Endothelial cell of umbilical vein (primary cell): ENCODE measurements around the gene MAPRE2. TPM values are rescaled to one million over a fixed set of nuclear protein-coding genes. Genes with fewer than 3 reads are reported as not detected.

Experiments
- Bru-seq: library from RNA; stranded (reverse); fragments of 400-500 nt; gene quantifications from one replicate; lab custom pipeline; 2021; lab: Mats Ljungman, UMichigan
- BruChase-seq, 2 experiments: library from RNA; stranded (reverse); fragments of 400-500 nt; gene quantifications; one replicate each; lab custom pipeline; 2021; lab: Mats Ljungman, UMichigan
- BruUV-seq: library from RNA; stranded (reverse); fragments of 400-500 nt; replicated peaks from 2 replicates; lab custom pipeline; 2021; lab: Mats Ljungman, UMichigan
- CTCF ChIA-PET: fragments of 300-600, 350-600 bp; sonication (Branson Sonifier 250); formaldehyde crosslinking; loops from one replicate; lab custom pipeline; 2021; ENCODE audit warnings: antibody characterized with exemption, inconsistent platforms; lab: Charles Lee
- POLR2A ChIA-PET: fragments of 300-600, 350-600 bp; sonication (Branson Sonifier 250); formaldehyde crosslinking; loops from one replicate; lab custom pipeline; 2021; ENCODE audit warnings: antibody characterized with exemption, inconsistent platforms; lab: Charles Lee
- DNase-seq: peaks from one replicate; pipeline ENCODE4 v3.0.0-alpha.2; 2011; ENCODE audit warnings: low read depth, low spot score
- FAIRE-seq: peaks from 2 replicates; lab custom pipeline; 2011; peaks lifted over from hg19 to GRCh38; lab: Jason Lieb, UNC
- H2AFZ ChIP-seq: 2 replicates; pipeline ENCODE4 v1.6.0; 2012; ENCODE audit warnings: low read depth, low read length, control low read depth, inconsistent platforms
- H3K27ac ChIP-seq: 2 replicates; pipeline ENCODE4 v1.5.1; 2011; ENCODE audit warnings: low read depth, mild to moderate bottlenecking, control low read depth, low read length, moderate library complexity; ENCODE audit not compliant: insufficient read depth
- H3K27me3 ChIP-seq, 2 experiments: 2 replicates each; pipeline versions ENCODE4 v1.6.0 to v1.6.1; 2011; ENCODE audit warnings: low read length in 2 of 2, mixed read lengths in 1 of 2; ENCODE audit not compliant: control insufficient read depth in 2 of 2, insufficient read depth in 2 of 2
- H3K36me3 ChIP-seq, 2 experiments: 2 replicates in 1 of 2; 3 replicates in 1 of 2; pipeline ENCODE4 v1.5.1; 2011; ENCODE audit warnings: low read length in 2 of 2, mild to moderate bottlenecking in 1 of 2, moderate library complexity in 1 of 2; ENCODE audit not compliant: control insufficient read depth in 2 of 2, insufficient read depth in 2 of 2; ENCODE audit errors: extremely low read depth in 1 of 2
- H3K4me1 ChIP-seq: 3 replicates; pipeline ENCODE4 v1.5.1; 2011; ENCODE audit warnings: mild to moderate bottlenecking, low read length; ENCODE audit not compliant: control insufficient read depth, insufficient read depth; ENCODE audit errors: extremely low read depth
- H3K4me2 ChIP-seq: 2 replicates; pipeline ENCODE4 v1.6.1; 2011; ENCODE audit warnings: low read length, control low read depth, mixed read lengths; ENCODE audit not compliant: insufficient read depth
- H3K4me3 ChIP-seq, 3 experiments: fragments of 200-600 bp in 1 of 3; sonication (generic), shearing (Covaris generic) in 1 of 3; replicated peaks in 1 of 3; 2 replicates each; pipeline ENCODE4 v1.5.1; 2011 to 2016; ENCODE audit warnings: control low read depth in 3 of 3, low read length in 3 of 3, mild to moderate bottlenecking in 2 of 3, inconsistent platforms in 1 of 3, low read depth in 1 of 3, moderate library complexity in 1 of 3; ENCODE audit not compliant: insufficient read depth in 1 of 3
- H3K79me2 ChIP-seq: 2 replicates; pipeline ENCODE4 v1.6.0; 2012; ENCODE audit warnings: low read length, inconsistent platforms; ENCODE audit not compliant: control insufficient read depth, insufficient read depth
- H3K9ac ChIP-seq: replicated peaks from 2 replicates; pipeline ENCODE3; 2011; ENCODE audit warnings: low read length, control low read depth; ENCODE audit not compliant: insufficient read depth; ENCODE audit errors: extremely low read depth
- H3K9me1 ChIP-seq: replicated peaks from 3 replicates; pipeline ENCODE4 v1.6.0; 2011; ENCODE audit warnings: mild to moderate bottlenecking, low read length; ENCODE audit not compliant: control insufficient read depth, insufficient read depth; ENCODE audit errors: extremely low read depth
- H3K9me3 ChIP-seq: replicated peaks from 2 replicates; pipeline ENCODE4 v1.5.1; 2012; ENCODE audit warnings: low read length, inconsistent platforms; ENCODE audit not compliant: control insufficient read depth, insufficient read depth
- H4K20me1 ChIP-seq: replicated peaks from 2 replicates; pipeline ENCODE3; 2011; ENCODE audit warnings: mild to moderate bottlenecking, low read length; ENCODE audit not compliant: control insufficient read depth, insufficient read depth; ENCODE audit errors: extremely low read depth
- EZH2 ChIP-seq: IDR thresholded peaks from 2 replicates; pipeline ENCODE4 v1.6.1; 2012; ENCODE audit warnings: borderline replicate concordance, low read depth, mild to moderate bottlenecking, moderate library complexity, low read length, inconsistent platforms; ENCODE audit not compliant: severe bottlenecking
- FOS ChIP-seq: IDR thresholded peaks from 2 replicates; pipeline ENCODE4 v1.6.1; 2011; ENCODE audit warnings: mild to moderate bottlenecking, low read length, moderate library complexity, borderline replicate concordance; ENCODE audit not compliant: insufficient read depth
- GATA2 ChIP-seq: IDR thresholded peaks from 2 replicates; pipeline ENCODE4 v1.7.0; 2011; ENCODE audit warnings: low read depth, mild to moderate bottlenecking, moderate library complexity, mixed read lengths, low read length; ENCODE audit not compliant: insufficient read length, insufficient read depth
- JUN ChIP-seq: IDR thresholded peaks from 2 replicates; pipeline ENCODE4 v1.6.1; 2011; ENCODE audit warnings: borderline replicate concordance, low read depth; ENCODE audit not compliant: insufficient read length, insufficient read depth
- MYC ChIP-seq: IDR thresholded peaks from one replicate; pipeline ENCODE4 v1.6.1; 2011; ENCODE audit warnings: mild to moderate bottlenecking, low read depth, low read length
- POLR2A ChIP-seq: IDR thresholded peaks from 2 replicates; pipeline ENCODE4 v1.6.1; 2012; ENCODE audit warnings: low read depth, mild to moderate bottlenecking, control low read depth, low read length
- POLR2AphosphoS5 ChIP-seq: IDR thresholded peaks from 2 replicates; pipeline ENCODE4 v1.6.1; 2012; ENCODE audit warnings: low read depth, mild to moderate bottlenecking, control low read depth, low read length, moderate library complexity; ENCODE audit not compliant: insufficient read depth
- dilution Hi-C: fragments of 300-500 bp; cut with MboI; formaldehyde crosslinking; loops from one replicate; pipeline ENCODE4 v1.15.0; 2019; ENCODE audit warnings: low sequenced_read_pairs; ENCODE audit not compliant: extremely low pct_ligation_motif_present
- intact Hi-C: fragments of 100-400 bp; cut with micrococcal nuclease; formaldehyde crosslinking; loops from one replicate; pipeline ENCODE4 v1.10.0; 2022
- long read RNA-seq: library from polyadenylated mRNA; stranded (forward); transcript quantifications from one replicate; pipeline ENCODE4 v2.0.0, GENCODE V29; 2021
- polyA minus RNA-seq, 3 experiments: library from RNA; depleted of rRNA, polyadenylated mRNA; stranded (reverse); fragments of >200 nt; gene quantifications; 1 replicate in 1 of 3; 2 replicates in 2 of 3; pipeline ENCODE4 v1.2.3, GENCODE V29; 2011
- polyA plus RNA-seq, 4 experiments: library from polyadenylated mRNA; depleted of rRNA in 3 of 4; stranded (reverse) in 3 of 4; unstranded in 1 of 4; fragments of >200 nt; gene quantifications; 2 replicates each; pipeline versions ENCODE4 v1.2.1 to v1.2.3, GENCODE V29; 2011 to 2012; ENCODE audit warnings: missing spikeins in 1 of 4
- total RNA-seq: library from RNA; stranded (reverse); gene quantifications from 2 replicates; pipeline ENCODE4 v1.2.3, GENCODE V29; 2021
- TF ChIP-seq, protein P1 (sequence below), 2 donors: IDR thresholded peaks; 1 replicate in 1 of 2; 2 replicates in 1 of 2; pipeline ENCODE4 v1.5.1; 2011; ENCODE audit warnings: low read length in 2 of 2, mild to moderate bottlenecking in 2 of 2, moderate library complexity in 2 of 2, control low read depth in 1 of 2, inconsistent platforms in 1 of 2, low read depth in 1 of 2; ENCODE audit not compliant: insufficient read depth in 1 of 2; ENCODE audit errors: extremely low read depth in 1 of 2
- TF ChIP-seq, protein P2 (sequence below): IDR thresholded peaks from 2 replicates; pipeline ENCODE4 v1.6.1; 2011; ENCODE audit not compliant: insufficient read depth, insufficient read length

MAPRE2 gene
- total RNA-seq (111 and 117 TPM in 2 replicates), polyA plus RNA-seq (141 and 148 TPM in 2 replicates), polyA minus RNA-seq (256 and 277 TPM in 2 replicates), Bru-seq, nascent RNA (percentile 90 among the genes with signal in this experiment), BruChase-seq, experiment 1, labeled RNA remaining after a 6-hour chase (percentile 83 among the genes with signal in this experiment), BruChase-seq, experiment 2, labeled RNA remaining after a 2-hour chase (percentile 72 among the genes with signal in this experiment)
- polyA plus RNA-seq (2011; cell fraction: cytosol; rRNA removed) = 144 and 152 TPM in 2 replicates
- 140 and 156 TPM in 2 replicates for polyA plus RNA-seq (2011; cell fraction: nucleus; rRNA removed)
- 85.6 and 119 TPM in 2 replicates for polyA plus RNA-seq (2012)
- polyA minus RNA-seq (2011; cell fraction: cytosol; rRNA and poly(A)+ RNA removed) = 18.7 TPM
- 306 and 317 TPM in 2 replicates for polyA minus RNA-seq (2011; cell fraction: nucleus; rRNA and poly(A)+ RNA removed)
- long read RNA-seq, full-length matches to known transcripts = 273 of 312 reads
- long read RNA-seq, partial matches to known transcripts = 24 of 312 reads
- long read RNA-seq, other reads (novel, unspliced or antisense) = 15 of 312 reads

DNA sequence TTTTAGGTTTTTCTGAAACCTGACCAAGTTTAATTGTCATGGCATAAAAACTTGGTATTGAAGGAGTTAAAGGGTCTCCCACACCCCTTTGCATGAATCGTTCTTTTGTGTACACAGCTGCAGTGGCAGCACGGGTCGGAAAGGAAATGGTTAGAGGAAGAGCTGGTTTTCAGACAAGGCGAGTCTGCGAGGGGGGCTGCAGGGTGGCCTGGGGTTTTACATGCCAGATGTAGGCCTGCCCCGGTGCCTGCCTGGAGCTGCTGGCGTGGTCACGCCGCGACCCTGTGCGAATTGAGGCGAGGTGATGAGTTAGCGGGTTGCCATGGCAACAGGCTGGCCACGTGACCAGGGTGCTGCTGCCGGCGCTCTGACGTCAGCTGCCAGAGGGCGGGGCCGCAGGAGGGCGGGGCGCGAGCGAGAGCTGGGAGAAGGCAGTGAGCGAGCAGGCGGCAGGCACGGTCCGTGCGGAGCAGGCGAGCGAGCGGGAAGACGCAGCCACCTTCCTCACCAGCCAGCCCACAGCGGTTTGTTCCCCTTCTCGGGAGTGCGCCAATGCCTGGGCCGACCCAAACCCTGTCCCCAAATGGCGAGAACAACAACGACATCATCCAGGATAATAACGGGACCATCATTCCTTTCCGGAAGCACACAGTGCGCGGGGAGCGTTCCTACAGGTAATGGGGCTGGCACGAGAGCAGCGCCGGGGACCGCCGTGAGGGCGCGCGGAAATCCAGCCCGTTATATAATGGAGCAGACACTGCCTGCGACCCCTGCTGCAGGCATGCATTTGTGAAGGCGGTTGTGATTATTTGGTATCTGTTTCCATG is at the start of gene MAPRE2:
Gene MAPRE2, plus strand, starts transcription at position 426 of the 827 bp plus-strand sequence. Its CDS starts 127 bp downstream, at position 553.
- dilution Hi-C loops (no loop called here), intact Hi-C loops (loop anchor here (1.0 to 10.0 kb wide), 3 partner anchors 35 to 424 kb away; no protein-coding TSS in a partner anchor)
- ChIA-PET POLR2A (interaction anchor here (1.7 to 2.3 kb wide), 2 partner anchors 11 to 37 kb away, joined by 5 to 14 read pairs; no protein-coding TSS in a partner anchor), CTCF (interaction anchor here (0.9 to 6.5 kb wide), 13 partner anchors 10 to 379 kb away, joined by 3 to 62 read pairs (median 4); no protein-coding TSS in a partner anchor)
- Histone ChIP-seq H3K79me2 (peaks cover 46% of the 10 kb centered on the region), H3K27me3 (no peaks in the 10 kb centered on the region), H3K4me3 (peak within 1 kb of the TSS; percentile 88 to 99 (median 89)), H2AFZ (peak within 1 kb of the TSS; percentile 36), H3K27ac (peak within 1 kb of the TSS; percentile 80), H3K9ac (peak within 1 kb of the TSS; percentile 95), H3K9me3 (no peaks in the 10 kb centered on the region), H3K9me1 (no peaks in the 10 kb centered on the region), H3K36me3 (no peaks in the 10 kb centered on the region), H3K4me1 (peaks cover 61% of the 10 kb centered on the region), H4K20me1 (peaks cover 2% of the 10 kb centered on the region), H3K4me2 (peak within 1 kb of the TSS; percentile 96)
- peak; percentile 89 for FAIRE-seq
- TF ChIP-seq EZH2 (no peak), MYC (peak; percentile 26), JUN (no peak), FOS (peak; percentile 41), GATA2 (peak; percentile 66), POLR2AphosphoS5 (peak; percentile 97), POLR2A (peak; percentile 96)
- TF ChIP-seq, protein P1, sequence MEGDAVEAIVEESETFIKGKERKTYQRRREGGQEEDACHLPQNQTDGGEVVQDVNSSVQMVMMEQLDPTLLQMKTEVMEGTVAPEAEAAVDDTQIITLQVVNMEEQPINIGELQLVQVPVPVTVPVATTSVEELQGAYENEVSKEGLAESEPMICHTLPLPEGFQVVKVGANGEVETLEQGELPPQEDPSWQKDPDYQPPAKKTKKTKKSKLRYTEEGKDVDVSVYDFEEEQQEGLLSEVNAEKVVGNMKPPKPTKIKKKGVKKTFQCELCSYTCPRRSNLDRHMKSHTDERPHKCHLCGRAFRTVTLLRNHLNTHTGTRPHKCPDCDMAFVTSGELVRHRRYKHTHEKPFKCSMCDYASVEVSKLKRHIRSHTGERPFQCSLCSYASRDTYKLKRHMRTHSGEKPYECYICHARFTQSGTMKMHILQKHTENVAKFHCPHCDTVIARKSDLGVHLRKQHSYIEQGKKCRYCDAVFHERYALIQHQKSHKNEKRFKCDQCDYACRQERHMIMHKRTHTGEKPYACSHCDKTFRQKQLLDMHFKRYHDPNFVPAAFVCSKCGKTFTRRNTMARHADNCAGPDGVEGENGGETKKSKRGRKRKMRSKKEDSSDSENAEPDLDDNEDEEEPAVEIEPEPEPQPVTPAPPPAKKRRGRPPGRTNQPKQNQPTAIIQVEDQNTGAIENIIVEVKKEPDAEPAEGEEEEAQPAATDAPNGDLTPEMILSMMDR (IDR thresholded peaks at IDR 0.05; ENCODE audit: extremely low read depth in 1 of 2, insufficient read depth in 1 of 2, low read depth in 1 of 2, low read length in 2 of 2) = no peak
- TF ChIP-seq, protein P2, sequence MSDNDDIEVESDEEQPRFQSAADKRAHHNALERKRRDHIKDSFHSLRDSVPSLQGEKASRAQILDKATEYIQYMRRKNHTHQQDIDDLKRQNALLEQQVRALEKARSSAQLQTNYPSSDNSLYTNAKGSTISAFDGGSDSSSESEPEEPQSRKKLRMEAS = peak; percentile 99
- BruUV-seq = TSS peak; percentile 59
- DNase-seq = peak; percentile 99
